ENCODE measurements around the gene RAC2. TPM values are rescaled to one million over a fixed set of nuclear protein-coding genes. Genes with fewer than 3 reads are reported as not detected.

The RAC2 gene
- total and polyA plus RNA-seq, 9 of the 15 experiments (the other 6 are each of a cell fraction or from before 2014, with no cell fraction given) = 22.7 to 103 (median 43.3) TPM

GRCh38 chr22:37199103-37199759, 44.8 kb downstream of the RAC2 start (continued):
- TF ChIP-seq E2F6 (IDR thresholded peaks at IDR 0.05; ENCODE audit: borderline replicate concordance in 1 of 2, extremely low read depth in 1 of 2, insufficient read depth in 1 of 2, insufficient read length in 1 of 2, low read depth in 1 of 2, low read length in 1 of 2, poor library complexity in 1 of 2, severe bottlenecking in 1 of 2) (peak; percentile 72 to 82), NBN (IDR thresholded peaks at IDR 0.05; ENCODE audit: low read depth) (no peak), RBBP5 (IDR thresholded peaks at IDR 0.05; ENCODE audit: borderline replicate concordance, insufficient read depth, low read length, poor library complexity, severe bottlenecking) (peak; percentile 44), ELF4 (CRISPR knock-in tag; IDR thresholded peaks at IDR 0.05) (no peak), SREBF1 (IDR thresholded peaks at IDR 0.05; ENCODE audit: borderline replicate concordance, low read depth, low read length) (0 out of 2 replicates have a peak, but pooled peaks have one; percentile 27), KHSRP (IDR thresholded peaks at IDR 0.05) (no peak), RBM15 (IDR thresholded peaks at IDR 0.05; ENCODE audit: insufficient read depth, low read length) (no peak), FIP1L1 (IDR thresholded peaks at IDR 0.05; ENCODE audit: low read depth, low read length, poor library complexity, severe bottlenecking) (peak; percentile 46), SMAD4 (CRISPR knock-in tag; conservative IDR thresholded peaks at IDR 0.05) (peak; percentile 60; the same call in 1 of the 2 replicates), ETV5 (CRISPR knock-in tag; IDR thresholded peaks at IDR 0.05; ENCODE audit: low read depth) (peak; percentile 76), TRIM28 (IDR thresholded peaks at IDR 0.05) (0 out of 2 replicates have a peak, but pooled peaks have one; percentile 23), SP2 (IDR thresholded peaks at IDR 0.05; ENCODE audit: extremely low read depth, low read depth, low read length, poor library complexity, severe bottlenecking) (no peak), CTCF (IDR thresholded peaks at IDR 0.05 in 2 of 3, conservative IDR thresholded peaks at IDR 0.05 in 1 of 3; ENCODE audit: insufficient read depth in 2 of 3, low read depth in 1 of 3, low read length in 3 of 3) (peak; percentile 81 to 88 (median 83)), RBM14 (IDR thresholded peaks at IDR 0.05; ENCODE audit: borderline replicate concordance, insufficient read depth, low read depth, low read length) (no peak), POLR2G (IDR thresholded peaks at IDR 0.05; ENCODE audit: low read depth, low read length) (peak; percentile 96), DMBX1 (CRISPR knock-in tag; IDR thresholded peaks at IDR 0.05; ENCODE audit: borderline replicate concordance) (0 out of 2 replicates have a peak, but pooled peaks have one; percentile 15), PKNOX1 (IDR thresholded peaks at IDR 0.05) (peak; percentile 63; the same call in 1 of the 2 replicates), CTBP1 (IDR thresholded peaks at IDR 0.05; ENCODE audit: borderline replicate concordance) (peak; percentile 72; the same call in 1 of the 2 replicates), ZNF511 (CRISPR knock-in tag; IDR thresholded peaks at IDR 0.05) (peak; percentile 64; the same call in 1 of the 2 replicates), MAZ (CRISPR knock-in tag; conservative IDR thresholded peaks at IDR 0.05 in 1 of 2, IDR thresholded peaks at IDR 0.05 in 1 of 2) (peak; percentile 12 to 80; a peak in 3 of 4 replicates), GABPA (tag; conservative IDR thresholded peaks at IDR 0.05; ENCODE audit: low read depth) (peak; percentile 85), CC2D1A (IDR thresholded peaks at IDR 0.05) (no peak)

All from K562 (cell line).